GM23338 (cell line): Measurements from ENCODE around the gene SHC4. TPM values are rescaled to one million over a fixed set of nuclear protein-coding genes. Genes with fewer than 3 reads are reported as not detected.

Experiments used
- ATAC-seq: fragments of 200-7000 bp; cut with Tn5 transposase; 3 replicates; pipeline ENCODE4 v1.9.1; 2020
- DNase-seq: peaks from one replicate; pipeline ENCODE4 v3.0.0-alpha.2; 2015; ENCODE audit warnings: low spot score
- H2AFZ ChIP-seq: fragments of 200-600 bp; sonication (generic); 2 replicates; pipeline ENCODE4 v1.8.0; 2016; ENCODE audit warnings: antibody characterized with exemption, mild to moderate bottlenecking, moderate library complexity
- H3F3A ChIP-seq: fragments of 200-600 bp; sonication (generic); replicated peaks from 2 replicates; pipeline ENCODE4 v1.8.0; 2017; ENCODE audit warnings: antibody characterized with exemption, mixed run types, low read depth
- H3K27ac ChIP-seq: fragments of 200-600 bp; sonication (generic); 2 replicates; pipeline ENCODE4 v1.6.1; 2016; ENCODE audit warnings: low read depth
- H3K27me3 ChIP-seq: fragments of 200-600 bp; sonication (generic); 2 replicates; pipeline ENCODE4 v1.8.0; 2016; ENCODE audit warnings: mild to moderate bottlenecking, mixed run types, moderate library complexity; ENCODE audit not compliant: insufficient read depth
- H3K36me3 ChIP-seq: fragments of 200-600 bp; sonication (generic); 2 replicates; pipeline ENCODE4 v1.8.0; 2016; ENCODE audit warnings: mild to moderate bottlenecking; ENCODE audit not compliant: insufficient read depth
- H3K4me1 ChIP-seq: fragments of 200-600 bp; sonication (generic); 2 replicates; pipeline ENCODE4 v1.8.0; 2016; ENCODE audit warnings: mild to moderate bottlenecking, moderate library complexity; ENCODE audit not compliant: insufficient read depth
- H3K4me2 ChIP-seq: fragments of 200-600 bp; sonication (generic); 2 replicates; pipeline ENCODE4 v1.7.1; 2017; ENCODE audit warnings: mixed run types
- H3K4me3 ChIP-seq: fragments of 200-600 bp; sonication (generic); 2 replicates; pipeline ENCODE4 v1.6.1; 2016; ENCODE audit warnings: mixed run types
- H3K79me2 ChIP-seq: fragments of 200-600 bp; sonication (generic); replicated peaks from 2 replicates; pipeline ENCODE4 v1.8.0; 2017; ENCODE audit warnings: mild to moderate bottlenecking; ENCODE audit not compliant: insufficient read depth
- H3K9me2 ChIP-seq: fragments of 200-600 bp; sonication (generic); 2 replicates; pipeline ENCODE4 v1.8.0; 2017; ENCODE audit not compliant: insufficient read depth
- H4K20me1 ChIP-seq: fragments of 200-600 bp; sonication (generic); replicated peaks from 2 replicates; pipeline ENCODE4 v1.8.0; 2017; ENCODE audit warnings: mild to moderate bottlenecking; ENCODE audit not compliant: insufficient read depth
- H3K27ac Mint-ChIP-seq: 2 replicates; pipeline ENCODE4 v1.8.0; 2020; ENCODE audit warnings: inconsistent platforms, mild to moderate bottlenecking, moderate library complexity, mixed read lengths
- H3K27me3 Mint-ChIP-seq: 3 replicates; pipeline ENCODE4 v1.8.0; 2022; ENCODE audit warnings: low read depth, mild to moderate bottlenecking, moderate library complexity, mixed read lengths, inconsistent platforms; ENCODE audit not compliant: insufficient read depth, poor library complexity
- H3K36me3 Mint-ChIP-seq: 3 replicates; pipeline ENCODE4 v1.8.0; 2021; ENCODE audit warnings: low read depth, mild to moderate bottlenecking, inconsistent platforms, moderate library complexity, mixed read lengths
- H3K4me1 Mint-ChIP-seq: 3 replicates; pipeline ENCODE4 v1.8.0; 2020; ENCODE audit warnings: mild to moderate bottlenecking, inconsistent platforms, mixed read lengths
- H3K4me3 Mint-ChIP-seq: 3 replicates; pipeline ENCODE4 v1.8.0; 2021; ENCODE audit warnings: moderate library complexity, mild to moderate bottlenecking, inconsistent platforms, mixed read lengths
- H3K9me3 Mint-ChIP-seq: 3 replicates; pipeline ENCODE4 v1.8.0; 2020; ENCODE audit warnings: moderate library complexity, mild to moderate bottlenecking, inconsistent platforms, mixed read lengths
- CREB1 ChIP-seq: fragments of 250-450 bp; sonication (Bioruptor Pico); IDR thresholded peaks from 2 replicates; pipeline ENCODE4 v1.5.0; 2020; ENCODE audit warnings: low read depth, mild to moderate bottlenecking, moderate library complexity
- polyA plus RNA-seq: library from polyadenylated mRNA; unstranded; fragments of >200 nt; fragmentation: Nextera tagmentation; extraction: Ambion mirVana; gene quantifications from 2 replicates; pipeline ENCODE4 v1.2.1, GENCODE V29; 2016
- total RNA-seq: library from RNA; depleted of rRNA; stranded (reverse); fragments of >200 nt; shearing (Covaris generic); gene quantifications from 2 replicates; pipeline ENCODE4 v1.2.3, GENCODE V29; 2014
- TF ChIP-seq, protein P1 (sequence below), 2 experiments: fragments of 200-600 bp in 1 of 2; sonication (generic) in 1 of 2; conservative IDR thresholded peaks; 2 replicates each; pipeline versions ENCODE4 v1.5.1 to v1.6.1; 2016 to 2017; ENCODE audit warnings: antibody characterized with exemption in 2 of 2, low read depth in 2 of 2, mild to moderate bottlenecking in 2 of 2, moderate library complexity in 1 of 2
- TF ChIP-seq, protein P2 (sequence below): IDR thresholded peaks from one replicate; pipeline ENCODE4 v1.6.1; 2018; ENCODE audit warnings: antibody characterized with exemption; ENCODE audit not compliant: unreplicated experiment

SHC4 gene
- total and polyA plus RNA-seq, 2 experiments from 2014 or later: 0.21 to 0.32 TPM

DNA sequence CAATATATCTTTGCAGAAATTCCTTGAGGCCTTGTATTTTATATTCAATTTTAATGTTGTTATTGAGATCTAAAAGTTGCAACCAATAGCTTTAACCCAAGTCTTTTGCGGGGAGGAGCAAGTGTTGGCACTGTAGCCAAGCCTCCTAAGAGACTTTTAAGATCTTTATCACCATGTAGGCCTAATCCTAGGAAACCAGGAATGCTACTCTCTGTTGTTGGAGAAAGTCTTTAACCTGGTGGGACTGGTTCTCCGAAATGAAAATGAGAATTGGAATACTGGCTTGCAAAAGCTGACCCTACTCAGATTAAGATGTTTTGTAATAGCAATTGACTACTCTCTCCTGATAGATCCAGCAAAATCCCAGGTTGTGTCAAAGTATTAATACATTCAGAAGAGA, 25.8 kb downstream of the SHC4 start:
- H3K27me3 Mint-ChIP-seq: no peaks in the 10 kb centered on the region
- DNase-seq (no peak), ATAC-seq (no peak)
- H3K36me3 Mint-ChIP-seq: no peaks in the 10 kb centered on the region
- Histone ChIP-seq H3K36me3 (no peaks in the 10 kb centered on the region), H3F3A (no peaks in the 10 kb centered on the region), H3K4me1 (no peaks in the 10 kb centered on the region), H3K4me3 (no peak overlapping the region), H2AFZ (no peak overlapping the region), H3K4me2 (no peak overlapping the region), H3K27ac (no peak overlapping the region), H3K27me3 (no peaks in the 10 kb centered on the region), H4K20me1 (no peaks in the 10 kb centered on the region), H3K79me2 (no peaks in the 10 kb centered on the region), H3K9me2 (no peaks in the 10 kb centered on the region)
- no peak overlapping the region for H3K4me3 Mint-ChIP-seq
- TF ChIP-seq, protein P1, sequence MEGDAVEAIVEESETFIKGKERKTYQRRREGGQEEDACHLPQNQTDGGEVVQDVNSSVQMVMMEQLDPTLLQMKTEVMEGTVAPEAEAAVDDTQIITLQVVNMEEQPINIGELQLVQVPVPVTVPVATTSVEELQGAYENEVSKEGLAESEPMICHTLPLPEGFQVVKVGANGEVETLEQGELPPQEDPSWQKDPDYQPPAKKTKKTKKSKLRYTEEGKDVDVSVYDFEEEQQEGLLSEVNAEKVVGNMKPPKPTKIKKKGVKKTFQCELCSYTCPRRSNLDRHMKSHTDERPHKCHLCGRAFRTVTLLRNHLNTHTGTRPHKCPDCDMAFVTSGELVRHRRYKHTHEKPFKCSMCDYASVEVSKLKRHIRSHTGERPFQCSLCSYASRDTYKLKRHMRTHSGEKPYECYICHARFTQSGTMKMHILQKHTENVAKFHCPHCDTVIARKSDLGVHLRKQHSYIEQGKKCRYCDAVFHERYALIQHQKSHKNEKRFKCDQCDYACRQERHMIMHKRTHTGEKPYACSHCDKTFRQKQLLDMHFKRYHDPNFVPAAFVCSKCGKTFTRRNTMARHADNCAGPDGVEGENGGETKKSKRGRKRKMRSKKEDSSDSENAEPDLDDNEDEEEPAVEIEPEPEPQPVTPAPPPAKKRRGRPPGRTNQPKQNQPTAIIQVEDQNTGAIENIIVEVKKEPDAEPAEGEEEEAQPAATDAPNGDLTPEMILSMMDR (conservative IDR thresholded peaks at IDR 0.05; ENCODE audit: low read depth in 2 of 2): no peak
- no peak for TF ChIP-seq CREB1 (CRISPR knock-in tag)
- H3K4me1 Mint-ChIP-seq: no peaks in the 10 kb centered on the region
- no peak overlapping the region for H3K27ac Mint-ChIP-seq
- H3K9me3 Mint-ChIP-seq: no peaks in the 10 kb centered on the region

DNA sequence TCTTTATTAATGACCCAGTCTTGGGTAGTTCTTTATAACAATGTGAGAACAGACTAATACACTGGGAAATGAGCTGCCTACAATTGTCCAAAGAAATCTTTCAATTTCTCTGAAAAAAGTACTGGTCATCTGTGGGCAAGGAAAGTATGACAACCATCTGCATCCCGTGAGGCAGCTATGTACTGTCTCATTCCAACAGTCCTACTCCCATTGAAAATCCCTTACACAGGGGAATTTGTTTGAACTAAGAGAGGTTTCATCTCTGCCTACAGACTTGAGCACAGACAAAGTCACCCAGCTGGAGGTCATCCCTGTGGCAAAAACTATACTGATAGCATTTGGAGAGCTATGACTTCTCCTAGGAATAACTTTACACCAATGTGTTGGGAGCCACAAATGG, 27.1 kb downstream of the SHC4 start:
- no peak overlapping the region for H3K27ac Mint-ChIP-seq
- no peaks in the 10 kb centered on the region for H3K36me3 ChIP-seq
- no peaks in the 10 kb centered on the region for H3K36me3 Mint-ChIP-seq
- H3K27me3 ChIP-seq: no peaks in the 10 kb centered on the region
- H3K27me3 Mint-ChIP-seq: no peaks in the 10 kb centered on the region
- no peak overlapping the region for H3K4me3 Mint-ChIP-seq
- ATAC-seq (no peak), DNase-seq (no peak)
- H4K20me1 ChIP-seq: no peaks in the 10 kb centered on the region
- H3K79me2 ChIP-seq: no peaks in the 10 kb centered on the region
- no peaks in the 10 kb centered on the region for H3K4me1 Mint-ChIP-seq
- no peak overlapping the region for H3K27ac ChIP-seq
- no peak overlapping the region for H2AFZ ChIP-seq
- H3K9me2 ChIP-seq: no peaks in the 10 kb centered on the region
- no peaks in the 10 kb centered on the region for H3K4me1 ChIP-seq
- no peak overlapping the region for H3K4me2 ChIP-seq
- TF ChIP-seq, protein P2, sequence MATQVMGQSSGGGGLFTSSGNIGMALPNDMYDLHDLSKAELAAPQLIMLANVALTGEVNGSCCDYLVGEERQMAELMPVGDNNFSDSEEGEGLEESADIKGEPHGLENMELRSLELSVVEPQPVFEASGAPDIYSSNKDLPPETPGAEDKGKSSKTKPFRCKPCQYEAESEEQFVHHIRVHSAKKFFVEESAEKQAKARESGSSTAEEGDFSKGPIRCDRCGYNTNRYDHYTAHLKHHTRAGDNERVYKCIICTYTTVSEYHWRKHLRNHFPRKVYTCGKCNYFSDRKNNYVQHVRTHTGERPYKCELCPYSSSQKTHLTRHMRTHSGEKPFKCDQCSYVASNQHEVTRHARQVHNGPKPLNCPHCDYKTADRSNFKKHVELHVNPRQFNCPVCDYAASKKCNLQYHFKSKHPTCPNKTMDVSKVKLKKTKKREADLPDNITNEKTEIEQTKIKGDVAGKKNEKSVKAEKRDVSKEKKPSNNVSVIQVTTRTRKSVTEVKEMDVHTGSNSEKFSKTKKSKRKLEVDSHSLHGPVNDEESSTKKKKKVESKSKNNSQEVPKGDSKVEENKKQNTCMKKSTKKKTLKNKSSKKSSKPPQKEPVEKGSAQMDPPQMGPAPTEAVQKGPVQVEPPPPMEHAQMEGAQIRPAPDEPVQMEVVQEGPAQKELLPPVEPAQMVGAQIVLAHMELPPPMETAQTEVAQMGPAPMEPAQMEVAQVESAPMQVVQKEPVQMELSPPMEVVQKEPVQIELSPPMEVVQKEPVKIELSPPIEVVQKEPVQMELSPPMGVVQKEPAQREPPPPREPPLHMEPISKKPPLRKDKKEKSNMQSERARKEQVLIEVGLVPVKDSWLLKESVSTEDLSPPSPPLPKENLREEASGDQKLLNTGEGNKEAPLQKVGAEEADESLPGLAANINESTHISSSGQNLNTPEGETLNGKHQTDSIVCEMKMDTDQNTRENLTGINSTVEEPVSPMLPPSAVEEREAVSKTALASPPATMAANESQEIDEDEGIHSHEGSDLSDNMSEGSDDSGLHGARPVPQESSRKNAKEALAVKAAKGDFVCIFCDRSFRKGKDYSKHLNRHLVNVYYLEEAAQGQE: no peak
- TF ChIP-seq, protein P1 (conservative IDR thresholded peaks at IDR 0.05; ENCODE audit: low read depth in 2 of 2): no peak
- H3K4me3 ChIP-seq: no peak overlapping the region
- H3F3A ChIP-seq: no peaks in the 10 kb centered on the region
- no peaks in the 10 kb centered on the region for H3K9me3 Mint-ChIP-seq
